Measurements from ENCODE around the gene MTARC1.

GRCh38 chr1:220800262-220800661 is 13.5 kb downstream of the MTARC1 start:
- TF ChIP-seq EZH2 (IDR thresholded peaks at IDR 0.05; ENCODE audit: low read length) (no peak), CTCF (optimal IDR thresholded peaks at IDR 0.05 in 1 of 3, IDR thresholded peaks at IDR 0.05 in 1 of 3, conservative IDR thresholded peaks at IDR 0.05 in 1 of 3; ENCODE audit: extremely low read depth in 1 of 3, insufficient read depth in 2 of 3, low read length in 3 of 3) (no peak)

All from keratinocyte (primary cell).